HepG2 (cell line): ENCODE results near the gene PLXNB2. TPM values are rescaled to one million over a fixed set of nuclear protein-coding genes. Genes with fewer than 3 reads are reported as not detected.

Experiments used
- AHDC1 ChIP-seq: sonication (generic); formaldehyde crosslinking; IDR thresholded peaks from 2 replicates; pipeline ENCODE4 v1.5.1; 2020; ENCODE audit warnings: mild to moderate bottlenecking, missing genetic modification reagents, borderline replicate concordance
- FLYWCH1 ChIP-seq: sonication (generic); formaldehyde crosslinking; IDR thresholded peaks from 2 replicates; pipeline ENCODE4 v1.8.1; 2023; ENCODE audit warnings: mild to moderate bottlenecking, missing genetic modification reagents
- KDM6A ChIP-seq: IDR thresholded peaks from 2 replicates; pipeline ENCODE4 v1.6.1; 2016; ENCODE audit warnings: low read depth
- MAFF ChIP-seq: IDR thresholded peaks from 2 replicates; pipeline ENCODE4 v1.6.1; 2011; ENCODE audit warnings: low read depth, low read length, improper control_type of control experiment
- NFE2 ChIP-seq: sonication (generic); formaldehyde crosslinking; IDR thresholded peaks from 2 replicates; pipeline ENCODE4 v1.4.0; 2020; ENCODE audit warnings: missing genetic modification reagents
- PATZ1 ChIP-seq: sonication (generic); formaldehyde crosslinking; IDR thresholded peaks from 2 replicates; pipeline ENCODE4 v1.4.0; 2020; ENCODE audit warnings: missing genetic modification reagents
- PAX8 ChIP-seq: sonication (generic); formaldehyde crosslinking; IDR thresholded peaks from 2 replicates; pipeline ENCODE4 v1.8.0; 2022; ENCODE audit warnings: mild to moderate bottlenecking, missing genetic modification reagents, borderline replicate concordance
- TFDP2 ChIP-seq: sonication (generic); formaldehyde crosslinking; IDR thresholded peaks from 2 replicates; pipeline ENCODE4 v1.4.0; 2020; ENCODE audit warnings: missing genetic modification reagents
- ZBTB42 ChIP-seq: sonication (generic); formaldehyde crosslinking; IDR thresholded peaks from 2 replicates; pipeline ENCODE4 v1.5.0; 2020; ENCODE audit warnings: mild to moderate bottlenecking, missing genetic modification reagents
- ZNF335 ChIP-seq: sonication (generic); formaldehyde crosslinking; IDR thresholded peaks from 2 replicates; pipeline ENCODE4 v1.4.0; 2020; ENCODE audit warnings: missing genetic modification reagents
- ZNF563 ChIP-seq: sonication (generic); formaldehyde crosslinking; IDR thresholded peaks from 2 replicates; pipeline ENCODE4 v1.8.0; 2022; ENCODE audit warnings: mild to moderate bottlenecking, moderate library complexity, missing genetic modification reagents
- ZNF761 ChIP-seq: sonication (generic); formaldehyde crosslinking; conservative IDR thresholded peaks from 2 replicates; pipeline ENCODE4 v1.4.0; 2020; ENCODE audit warnings: mild to moderate bottlenecking, missing genetic modification reagents
- ZNF766 ChIP-seq: sonication (generic); formaldehyde crosslinking; IDR thresholded peaks from 2 replicates; pipeline ENCODE4 v1.5.0; 2020; ENCODE audit warnings: missing genetic modification reagents, borderline replicate concordance
- ZNF792 ChIP-seq: IDR thresholded peaks from 2 replicates; pipeline ENCODE4 v1.6.1; 2016
- polyA plus RNA-seq, 8 experiments: library from polyadenylated mRNA; depleted of rRNA in 3 of 8; stranded (reverse) in 7 of 8; unstranded in 1 of 8; fragments of >200 nt; fragmentation: Illumina TruSeq in 4 of 8; extraction: Trizol in 4 of 8; gene quantifications; 2 replicates each; pipeline versions ENCODE4 v1.2.1 to v1.2.3, GENCODE V29; 2011 to 2016; ENCODE audit warnings: low read depth in 4 of 8, missing spikeins in 1 of 8, mixed read lengths in 1 of 8; ENCODE audit not compliant: insufficient read depth in 1 of 8
- total RNA-seq, 5 experiments: library from RNA; depleted of rRNA; stranded (reverse); fragments of >200 nt; fragmentation: Illumina TruSeq; extraction: Trizol; gene quantifications; 2 replicates each; pipeline ENCODE4 v1.2.3, GENCODE V29; 2016; ENCODE audit warnings: low read depth in 1 of 5

PLXNB2 gene
- total and polyA plus RNA-seq, 2 of the 13 experiments (the other 11 are each of a cell fraction or from before 2014, with no cell fraction given) = 32.6 to 68.9 TPM

- TF ChIP-seq AHDC1 (CRISPR knock-in tag) (no peak), ZNF563 (peak; percentile 87), FLYWCH1 (CRISPR knock-in tag) (peak; percentile 67; the same call in 1 of the 2 replicates), ZBTB42 (CRISPR knock-in tag) (no peak), NFE2 (CRISPR knock-in tag) (no peak), KDM6A (CRISPR knock-in tag) (no peak), ZNF761 (CRISPR knock-in tag) (peak; percentile 67; the same call in 1 of the 2 replicates), MAFF (no peak), ZNF792 (CRISPR knock-in tag) (no peak), PAX8 (CRISPR knock-in tag) (no peak), ZNF766 (CRISPR knock-in tag) (peak; percentile 88), TFDP2 (no peak; the same call in 1 of the 2 replicates), ZNF335 (CRISPR knock-in tag) (no peak), PATZ1 (CRISPR knock-in tag) (peak; percentile 41; the same call in 1 of the 2 replicates)
- TF ChIP-seq, all 625 proteins: peak for 249
These were observed 19.7 kb upstream of the PLXNB2 start, which contains the start of gene DENND6B (continued) for GRCh38 chr22:50326956-50327710.
